Measurements from ENCODE around the gene ZNF319.

DNA sequence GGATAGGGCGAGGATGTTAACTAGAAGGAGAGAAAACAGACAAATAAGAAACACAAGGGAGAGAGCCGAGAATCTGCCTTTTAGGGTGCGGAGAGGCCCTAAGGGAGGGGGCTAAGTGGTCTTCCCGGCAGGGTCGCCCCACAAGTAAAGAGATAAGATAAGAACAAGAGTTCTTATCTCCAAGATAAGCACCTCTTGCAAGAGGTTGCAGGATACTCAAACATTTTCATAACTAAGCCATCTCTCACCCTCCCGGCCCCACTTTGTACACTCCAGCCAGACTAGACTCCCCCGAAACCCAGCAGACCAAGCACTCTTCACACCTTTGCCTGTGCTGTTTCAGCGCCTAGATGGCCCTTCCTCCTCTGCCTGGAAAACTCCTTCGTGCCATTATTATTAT, 14.3 kb downstream of the ZNF319 start:
- TF ChIP-seq, protein P1, sequence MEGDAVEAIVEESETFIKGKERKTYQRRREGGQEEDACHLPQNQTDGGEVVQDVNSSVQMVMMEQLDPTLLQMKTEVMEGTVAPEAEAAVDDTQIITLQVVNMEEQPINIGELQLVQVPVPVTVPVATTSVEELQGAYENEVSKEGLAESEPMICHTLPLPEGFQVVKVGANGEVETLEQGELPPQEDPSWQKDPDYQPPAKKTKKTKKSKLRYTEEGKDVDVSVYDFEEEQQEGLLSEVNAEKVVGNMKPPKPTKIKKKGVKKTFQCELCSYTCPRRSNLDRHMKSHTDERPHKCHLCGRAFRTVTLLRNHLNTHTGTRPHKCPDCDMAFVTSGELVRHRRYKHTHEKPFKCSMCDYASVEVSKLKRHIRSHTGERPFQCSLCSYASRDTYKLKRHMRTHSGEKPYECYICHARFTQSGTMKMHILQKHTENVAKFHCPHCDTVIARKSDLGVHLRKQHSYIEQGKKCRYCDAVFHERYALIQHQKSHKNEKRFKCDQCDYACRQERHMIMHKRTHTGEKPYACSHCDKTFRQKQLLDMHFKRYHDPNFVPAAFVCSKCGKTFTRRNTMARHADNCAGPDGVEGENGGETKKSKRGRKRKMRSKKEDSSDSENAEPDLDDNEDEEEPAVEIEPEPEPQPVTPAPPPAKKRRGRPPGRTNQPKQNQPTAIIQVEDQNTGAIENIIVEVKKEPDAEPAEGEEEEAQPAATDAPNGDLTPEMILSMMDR (IDR thresholded peaks at IDR 0.05), result no peak
- TF ChIP-seq POLR2A (IDR thresholded peaks at IDR 0.05), result no peak
- no peak for TF ChIP-seq EP300 (IDR thresholded peaks at IDR 0.05)
- TF ChIP-seq POLR2AphosphoS5 (IDR thresholded peaks at IDR 0.05), result no peak

Data from stomach (tissue), 4 donors.